ENCODE results near the gene SBSN. TPM values are rescaled to one million over a fixed set of nuclear protein-coding genes. Genes with fewer than 3 reads are reported as not detected.

The SBSN gene
- total RNA-seq, 2 experiments from 2014 or later: not detected

- intact Hi-C loops (cut with micrococcal nuclease): no loop called here
- Mint-ChIP-seq H3K36me3 (ENCODE audit: low read depth) (no peaks in the 10 kb centered on the region), H3K27me3 (peaks cover 2% of the 10 kb centered on the region), H3K4me3 (no peak overlapping the region), H3K9me3 (no peaks in the 10 kb centered on the region), H3K4me1 (ENCODE audit: low read depth) (peaks cover 8% of the 10 kb centered on the region), H3K27ac (no peak overlapping the region)
- no peak for ATAC-seq
- DNase-seq: no peak
- CTCF ChIA-PET: interaction anchor here (1.2 to 5.2 kb wide), 5 partner anchors 8 to 150 kb away, joined by 3 to 45 read pairs (median 5); partner anchors contain the start of gene FFAR1
- POLR2A ChIA-PET: no interaction called here
- TF ChIP-seq CTCF (IDR thresholded peaks at IDR 0.05): no peak
Measured at GRCh38 chr19:35497406-35497805, 30.7 kb downstream of the SBSN start.

GRCh38 chr19:35495107-35496064 lies 32.7 kb downstream of the SBSN start:
- Mint-ChIP-seq H3K4me1 (ENCODE audit: low read depth) (peaks cover 8% of the 10 kb centered on the region), H3K4me3 (no peak overlapping the region), H3K9me3 (no peaks in the 10 kb centered on the region), H3K27ac (no peak overlapping the region), H3K36me3 (ENCODE audit: low read depth) (no peaks in the 10 kb centered on the region), H3K27me3 (peaks cover 5% of the 10 kb centered on the region)
- DNase-seq (peak; percentile 84), ATAC-seq (peak; percentile 100)
- TF ChIP-seq CTCF (IDR thresholded peaks at IDR 0.05): peak; percentile 98
- intact Hi-C loops (cut with micrococcal nuclease): loop anchor here (2.0 kb wide), 1 partner anchor 143 kb away; no protein-coding TSS in a partner anchor
- ChIA-PET POLR2A (interaction anchor here (1.0 kb wide), 1 partner anchor 143 kb away, joined by 3 read pairs; no protein-coding TSS in a partner anchor), CTCF (interaction anchor here (0.6 to 5.2 kb wide), 52 partner anchors 10 to 443 kb away, joined by 3 to 45 read pairs (median 4); partner anchors contain the start of genes FFAR1 and FFAR3)

- DNase-seq (no peak), ATAC-seq (no peak)
- no peak overlapping the region for H3K27ac Mint-ChIP-seq
- H3K4me1 Mint-ChIP-seq (ENCODE audit: low read depth): peaks cover 8% of the 10 kb centered on the region
- no peaks in the 10 kb centered on the region for H3K36me3 Mint-ChIP-seq (ENCODE audit: low read depth)
- H3K9me3 Mint-ChIP-seq: no peaks in the 10 kb centered on the region
- POLR2A ChIA-PET: interaction anchor here (0.6 kb wide), 1 partner anchor 144 kb away, joined by 4 read pairs; no protein-coding TSS in a partner anchor
- no peak overlapping the region for H3K4me3 Mint-ChIP-seq
- CTCF ChIA-PET: interaction anchor here (1.6 to 5.2 kb wide), 3 partner anchors 16 to 141 kb away, joined by 5 to 45 read pairs (median 45); no protein-coding TSS in a partner anchor
- intact Hi-C loops (cut with micrococcal nuclease): loop anchor here (2.0 kb wide), 1 partner anchor 141 kb away; no protein-coding TSS in a partner anchor
- H3K27me3 Mint-ChIP-seq: peaks cover 10% of the 10 kb centered on the region
- no peak for TF ChIP-seq CTCF (IDR thresholded peaks at IDR 0.05)
Measured at GRCh38 chr19:35493971-35494370, 34.1 kb downstream of the SBSN start.

- TF ChIP-seq CTCF (IDR thresholded peaks at IDR 0.05): no peak
- ATAC-seq: no peak
- intact Hi-C loops (cut with micrococcal nuclease): no loop called here
- no peak for DNase-seq
- no peaks in the 10 kb centered on the region for H3K36me3 Mint-ChIP-seq (ENCODE audit: low read depth)
- POLR2A ChIA-PET: interaction anchor here (1.1 kb wide), 1 partner anchor 16 kb away, joined by 3 read pairs; no protein-coding TSS in a partner anchor
- H3K4me3 Mint-ChIP-seq: no peak overlapping the region
- H3K4me1 Mint-ChIP-seq (ENCODE audit: low read depth): peaks cover 15% of the 10 kb centered on the region
- CTCF ChIA-PET: interaction anchor here (1.6 to 2.0 kb wide), 3 partner anchors 18 to 101 kb away, joined by 5 to 11 read pairs (median 5); no protein-coding TSS in a partner anchor
- H3K27me3 Mint-ChIP-seq: peaks cover 16% of the 10 kb centered on the region
- H3K9me3 Mint-ChIP-seq: no peaks in the 10 kb centered on the region
- no peak overlapping the region for H3K27ac Mint-ChIP-seq
Measured at GRCh38 chr19:35491836-35492360, 36.2 kb downstream of the SBSN start.

Measured in activated CD8-positive, alpha-beta T cell treated with anti-CD3 and anti-CD28 coated beads for 36 hours (primary cell).